NCI-H82 treated with DMSO at 0.1 percent for 48 hours (cell line): ENCODE results near the gene RMC1.

Source experiments
- DNase-seq: peaks from one replicate; lab custom pipeline; 2025; ENCODE audit not compliant: unreplicated experiment; lab: John Stamatoyannopoulos, UW

Gene RMC1

GRCh38 chr18:23580677-23581367 is 77.5 kb downstream of the RMC1 start:
- no peak for DNase-seq
